ENCODE data around the gene EFCAB6.

Gene EFCAB6

GRCh38 chr22:43828998-43829782 lies 17.1 kb upstream of the EFCAB6 start:
- peak; percentile 58 for DNase-seq (ENCODE audit: low spot score)

- DNase-seq (ENCODE audit: low spot score), result no peak
Observed at GRCh38 chr22:43828725-43828997, 16.6 kb upstream of the EFCAB6 start.

GRCh38 chr22:43827926-43828724 lies 16.0 kb upstream of the EFCAB6 start:
- no peak for DNase-seq (ENCODE audit: low spot score)

- no peak for DNase-seq (ENCODE audit: low spot score)
Observed at GRCh38 chr22:43827003-43827735, 15.1 kb upstream of the EFCAB6 start.

GRCh38 chr22:43826142-43827002 lies 14.3 kb upstream of the EFCAB6 start:
- DNase-seq (ENCODE audit: low spot score), result peak; percentile 69

GRCh38 chr22:43825651-43826050 lies 13.5 kb upstream of the EFCAB6 start:
- DNase-seq (ENCODE audit: low spot score), result no peak

- DNase-seq (ENCODE audit: low spot score), result no peak
Observed at GRCh38 chr22:43824724-43825420, 12.8 kb upstream of the EFCAB6 start.

GRCh38 chr22:43823911-43824665 lies 12.0 kb upstream of the EFCAB6 start:
- DNase-seq (ENCODE audit: low spot score), result no peak

- DNase-seq (ENCODE audit: low spot score), result no peak
Observed at GRCh38 chr22:43823353-43823908, 11.3 kb upstream of the EFCAB6 start.

- DNase-seq (ENCODE audit: low spot score), result no peak
Observed at GRCh38 chr22:43821606-43822425, 9.7 kb upstream of the EFCAB6 start.

- DNase-seq (ENCODE audit: low spot score), result no peak
Observed at GRCh38 chr22:43820651-43821305, 8.7 kb upstream of the EFCAB6 start.

- no peak for DNase-seq (ENCODE audit: low spot score)
Observed at GRCh38 chr22:43819931-43820640, 8.0 kb upstream of the EFCAB6 start.

- DNase-seq (ENCODE audit: low spot score), result no peak
Observed at GRCh38 chr22:43819421-43819921, 7.4 kb upstream of the EFCAB6 start.

GRCh38 chr22:43818981-43819380 lies 6.9 kb upstream of the EFCAB6 start:
- DNase-seq (ENCODE audit: low spot score), result no peak

GRCh38 chr22:43817402-43817801 lies 5.3 kb upstream of the EFCAB6 start:
- DNase-seq (ENCODE audit: low spot score), result no peak

- DNase-seq (ENCODE audit: low spot score), result no peak
Observed at GRCh38 chr22:43814264-43814663, 2.2 kb upstream of the EFCAB6 start.

GRCh38 chr22:43812890-43813289 lies 785 bp upstream of the EFCAB6 start:
- DNase-seq (ENCODE audit: low spot score), result no peak

- DNase-seq (ENCODE audit: low spot score), result no peak
Observed at GRCh38 chr22:43811777-43812148, 342 bp downstream of the EFCAB6 start.
